GM18868 (cell line): ENCODE measurements around the gene ITGA4.

ENCODE experiments used
- ATAC-seq: cut with Tn5 transposase; IDR thresholded peaks from one replicate; pipeline ENCODE4 v1.9.1; 2021; ENCODE audit warnings: mild to moderate bottlenecking, moderate library complexity; ENCODE audit not compliant: unreplicated experiment

ITGA4 gene

DNA sequence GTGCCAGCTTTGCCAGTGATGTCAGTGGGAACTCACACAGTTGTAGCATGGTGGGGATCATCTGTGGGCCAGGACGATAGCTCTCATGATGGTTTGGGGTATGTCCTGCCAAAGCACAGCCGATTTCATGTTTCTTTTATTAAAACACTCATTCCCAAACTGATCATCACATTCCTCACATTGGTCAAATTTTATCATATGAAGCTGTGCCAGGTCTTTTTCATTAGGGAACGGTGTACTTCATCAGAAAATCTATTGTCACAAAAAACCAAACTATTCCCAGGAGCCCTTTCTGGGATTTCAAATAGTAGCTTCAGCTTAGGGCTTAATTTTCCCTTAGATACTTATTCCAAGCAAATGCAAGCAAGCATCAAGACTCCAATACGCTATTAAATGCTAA, 42.0 kb downstream of the ITGA4 start:
- ATAC-seq = no peak

DNA sequence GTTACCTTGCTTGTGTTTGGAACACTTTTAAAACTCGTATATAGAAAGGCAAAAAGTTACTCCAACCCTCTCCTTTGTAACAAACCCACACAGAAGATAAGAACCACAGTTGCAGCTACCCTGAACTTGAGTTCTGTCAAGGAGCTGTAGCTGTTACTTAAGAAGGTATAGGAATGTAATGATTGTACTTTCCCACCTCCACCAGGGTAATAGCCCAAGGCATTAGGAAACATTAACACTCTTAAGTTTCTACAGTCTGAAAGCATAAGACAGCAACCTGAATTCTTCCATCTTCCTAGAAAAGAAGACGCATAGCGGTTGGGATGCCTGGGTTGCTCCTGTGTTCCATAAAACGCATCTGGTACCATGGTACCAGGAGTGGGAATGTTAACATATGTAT, 43.0 kb downstream of the ITGA4 start:
- no peak for ATAC-seq

DNA sequence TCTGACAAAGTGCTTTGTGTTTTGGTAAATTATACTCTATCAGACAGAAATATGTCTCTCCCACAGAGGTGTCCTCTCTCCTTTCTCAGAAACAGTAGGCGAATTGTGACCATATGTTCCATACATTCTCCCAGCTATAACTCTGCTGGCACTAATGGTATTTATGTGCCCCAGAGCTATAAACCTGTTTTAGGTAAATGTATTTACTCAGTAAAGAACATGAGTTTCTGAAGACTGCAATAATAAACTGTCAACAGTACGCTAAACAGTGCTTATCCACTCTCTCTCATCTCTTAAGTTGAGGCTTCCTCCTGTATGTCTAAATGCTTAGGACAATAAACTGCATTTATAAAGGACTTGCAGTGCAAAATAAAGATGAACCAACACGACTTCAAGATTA, 58.5 kb downstream of the ITGA4 start:
- no peak for ATAC-seq

DNA sequence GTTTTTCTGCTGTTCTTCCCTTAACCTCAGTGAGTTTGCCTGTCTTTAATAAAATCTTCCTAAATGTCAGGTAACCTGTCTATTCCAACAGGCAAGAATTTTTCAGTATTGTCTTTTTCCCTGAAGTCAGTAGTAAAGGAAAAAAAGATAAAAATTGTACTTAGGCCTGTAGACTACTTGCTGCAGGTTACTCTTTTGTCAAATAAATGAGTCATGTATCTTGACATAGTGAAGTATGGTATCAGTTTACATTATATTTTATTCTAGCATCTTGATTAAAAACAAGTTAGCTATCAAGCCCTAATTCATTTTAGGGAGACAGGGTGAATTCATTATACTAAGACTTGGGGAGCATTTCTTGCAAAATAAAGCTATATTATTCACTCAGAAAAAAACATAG, 59.8 kb downstream of the ITGA4 start:
- no peak for ATAC-seq

DNA sequence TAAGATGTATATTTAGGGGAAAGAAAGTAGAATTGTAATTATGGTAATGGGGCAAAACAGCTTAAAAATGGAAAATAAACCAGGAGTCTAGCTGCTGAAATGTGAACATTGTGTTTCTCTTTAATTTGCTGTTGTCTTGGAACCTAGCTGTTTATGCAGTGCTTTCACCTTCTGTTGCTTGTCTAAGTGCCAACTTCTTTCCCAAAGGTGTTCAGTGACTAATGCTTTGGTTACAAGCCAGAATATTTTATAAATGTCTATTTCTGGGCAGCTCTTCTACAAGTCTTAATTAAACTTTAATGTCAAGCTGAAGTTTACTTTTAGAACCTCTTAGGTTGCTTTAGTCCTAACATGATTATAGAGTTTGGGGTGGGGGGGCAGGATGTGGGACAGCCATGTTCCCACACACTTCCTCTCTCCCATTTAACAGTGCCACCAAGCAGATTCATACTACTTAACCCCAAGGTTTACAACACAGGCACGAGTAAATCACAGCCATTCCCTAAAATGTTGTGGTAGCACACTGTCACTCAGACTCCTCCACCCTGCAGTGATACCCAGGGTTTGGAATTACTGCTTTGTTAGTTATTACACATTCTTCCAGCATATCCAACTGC, 60.6 kb downstream of the ITGA4 start:
- no peak for ATAC-seq

DNA sequence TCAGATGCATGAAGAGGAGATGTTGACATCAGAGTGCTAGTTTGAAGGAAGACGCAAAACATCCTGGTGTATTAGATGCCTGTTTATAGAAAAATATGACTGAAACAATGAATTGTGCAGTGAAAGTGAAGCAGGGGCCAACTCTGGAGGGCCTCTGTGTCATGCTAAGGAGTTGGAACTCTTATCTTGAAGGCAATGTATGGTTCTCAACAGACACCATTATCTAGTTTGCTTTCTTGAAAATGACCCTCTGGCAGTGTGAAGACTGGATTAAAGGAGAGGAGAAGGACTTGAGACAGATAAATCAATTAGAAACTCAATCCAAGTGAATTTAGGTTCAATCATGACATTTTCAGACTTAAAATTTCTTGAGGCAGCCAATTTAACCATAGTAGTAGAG, 63.1 kb downstream of the ITGA4 start:
- ATAC-seq = no peak

DNA sequence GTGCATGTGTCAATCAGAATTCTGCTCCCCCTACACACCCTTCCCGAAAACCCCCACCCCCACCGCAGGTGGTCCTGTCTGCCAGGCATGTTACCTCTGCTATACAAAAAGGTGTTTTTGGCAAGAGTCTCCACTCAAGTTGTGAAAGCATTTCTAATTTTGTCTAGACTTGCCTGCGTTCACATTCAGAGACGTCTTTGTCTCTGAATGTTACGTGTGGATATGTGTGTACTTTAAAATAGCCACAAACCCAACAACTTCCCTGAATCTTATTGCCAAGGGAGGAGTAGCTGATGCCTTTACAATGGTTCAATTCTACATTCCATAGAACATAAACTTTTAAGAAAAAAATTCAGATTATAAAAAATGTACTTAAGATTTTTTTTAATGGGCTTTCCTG, 66.6 kb downstream of the ITGA4 start:
- no peak for ATAC-seq

DNA sequence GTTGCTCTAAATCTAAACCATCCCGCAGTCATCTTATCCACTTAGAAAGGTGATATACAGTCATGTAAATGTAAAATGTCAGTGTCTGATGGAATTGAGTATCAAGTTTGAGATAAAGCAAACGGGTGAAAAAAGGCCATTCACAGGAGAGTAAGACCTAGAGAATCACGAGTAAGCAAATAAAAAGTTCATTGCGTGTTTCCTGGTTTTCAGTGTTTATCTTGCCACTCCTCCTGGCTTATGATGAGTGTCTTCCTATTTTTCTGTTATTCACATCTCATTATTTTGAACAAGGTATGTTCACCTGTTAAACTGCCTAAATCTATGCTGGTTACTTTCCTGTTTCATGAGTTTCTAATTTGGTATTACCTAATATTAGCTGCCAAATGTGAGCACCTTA, 68.8 kb downstream of the ITGA4 start:
- no peak for ATAC-seq

DNA sequence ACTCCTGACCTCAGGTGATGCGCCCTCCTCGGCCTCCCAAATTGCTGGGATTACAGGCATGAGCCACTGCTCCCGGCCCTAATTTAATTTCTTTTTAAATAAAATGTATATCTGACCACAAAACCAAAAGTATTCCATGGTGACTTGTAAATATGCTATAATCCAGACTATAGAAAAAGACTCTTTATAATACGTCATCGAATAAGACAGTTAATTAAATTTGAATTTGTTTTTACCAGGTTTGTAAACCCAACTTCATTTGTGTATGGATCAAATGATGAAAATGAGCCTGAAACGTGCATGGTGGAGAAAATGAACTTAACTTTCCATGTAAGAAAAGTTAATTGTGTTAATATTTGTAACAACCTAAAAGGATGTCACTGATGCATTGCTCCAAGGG, 69.9 kb downstream of the ITGA4 start:
- ATAC-seq = no peak

DNA sequence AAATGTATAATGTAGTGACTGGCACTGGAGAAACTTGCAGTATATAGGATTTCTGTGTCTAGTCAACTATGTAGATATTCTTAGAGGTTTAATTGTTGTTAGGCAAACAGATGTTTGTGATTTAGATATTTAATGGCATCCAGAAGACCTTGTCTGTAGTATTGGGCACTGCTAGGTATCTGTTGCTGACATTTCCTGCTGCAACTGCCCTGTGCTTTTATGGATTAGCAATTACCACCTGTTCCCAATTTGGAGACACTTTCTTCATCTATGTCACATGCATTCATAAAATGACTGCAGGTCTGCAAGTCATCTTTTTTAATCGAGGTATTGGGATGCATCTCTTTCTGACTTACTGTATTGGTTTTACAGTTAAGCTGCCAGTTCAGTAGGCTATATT, 71.3 kb downstream of the ITGA4 start:
- no peak for ATAC-seq

DNA sequence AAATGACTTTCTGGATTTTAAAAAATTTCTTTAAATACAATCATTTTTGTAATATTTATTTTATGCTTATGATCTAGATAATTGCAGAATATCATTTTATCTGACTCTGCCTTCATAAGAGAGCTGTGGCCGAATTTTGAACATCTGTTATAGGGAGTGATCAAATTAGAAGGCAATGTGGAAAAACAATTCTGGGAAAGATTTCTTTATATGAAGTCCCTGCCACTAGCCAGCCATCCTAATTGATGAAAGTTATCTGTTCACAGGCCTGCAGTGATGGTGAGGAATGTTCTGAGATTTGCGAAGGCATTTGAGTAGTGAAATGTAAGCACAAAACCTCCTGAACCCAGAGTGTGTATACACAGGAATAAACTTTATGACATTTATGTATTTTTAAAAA, 79.5 kb downstream of the ITGA4 start:
- no peak for ATAC-seq

DNA sequence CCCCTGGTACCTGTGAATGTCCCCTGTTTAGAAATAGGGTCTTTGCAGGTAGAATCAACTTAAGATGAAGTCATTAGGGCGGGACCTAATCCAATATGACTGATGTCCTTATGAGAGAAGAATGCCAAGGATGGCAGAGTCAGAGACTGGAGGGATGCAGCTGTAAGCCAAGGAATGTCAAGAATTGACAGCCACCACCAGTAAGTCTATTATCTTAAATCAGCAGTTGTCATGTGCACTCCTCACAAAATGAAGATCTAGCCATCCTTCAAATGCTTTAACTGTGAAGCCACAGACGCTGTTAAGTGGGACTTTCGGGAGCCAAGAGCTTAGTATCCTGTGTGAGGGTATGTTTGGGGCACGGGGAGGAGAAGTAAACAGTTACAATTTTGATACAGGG, 83.2 kb downstream of the ITGA4 start:
- no peak for ATAC-seq

DNA sequence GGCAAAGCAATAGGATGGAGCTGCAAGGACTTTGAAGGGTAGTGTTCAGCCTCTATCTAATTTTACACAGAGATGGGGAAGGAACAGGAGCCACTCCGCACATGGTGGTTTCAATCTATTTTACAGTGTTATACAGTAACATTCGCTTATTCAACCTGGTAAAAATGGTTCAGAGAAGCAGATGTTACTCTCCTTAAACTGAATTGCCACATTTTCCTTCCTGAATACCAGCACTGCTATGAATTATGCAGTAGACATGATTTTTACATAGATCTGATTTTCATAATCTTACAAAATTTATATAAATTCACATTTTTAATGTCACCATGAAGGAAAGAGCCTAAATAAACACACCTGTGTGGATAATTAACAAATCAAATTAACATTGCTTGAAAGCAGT, 85.0 kb downstream of the ITGA4 start:
- no peak for ATAC-seq

DNA sequence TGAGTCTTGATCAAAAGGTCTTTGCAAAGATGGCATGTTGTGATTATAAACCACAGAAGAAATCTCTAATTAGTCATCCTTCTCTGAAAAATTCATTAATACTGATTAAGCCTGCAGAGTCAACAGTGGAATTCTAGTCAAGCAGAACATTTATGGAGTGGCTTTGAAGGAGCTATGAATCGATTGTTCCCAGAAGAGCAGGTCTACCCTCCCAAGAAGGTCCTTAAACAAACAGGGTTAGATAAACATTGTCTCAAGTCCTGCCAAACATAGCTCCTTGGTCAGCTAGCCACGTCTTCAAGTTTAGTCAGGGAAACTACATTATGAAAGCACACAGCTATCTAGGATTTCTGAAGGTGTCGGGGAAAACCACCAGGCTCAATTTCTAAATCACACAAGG, 88.9 kb downstream of the ITGA4 start:
- ATAC-seq = no peak

DNA sequence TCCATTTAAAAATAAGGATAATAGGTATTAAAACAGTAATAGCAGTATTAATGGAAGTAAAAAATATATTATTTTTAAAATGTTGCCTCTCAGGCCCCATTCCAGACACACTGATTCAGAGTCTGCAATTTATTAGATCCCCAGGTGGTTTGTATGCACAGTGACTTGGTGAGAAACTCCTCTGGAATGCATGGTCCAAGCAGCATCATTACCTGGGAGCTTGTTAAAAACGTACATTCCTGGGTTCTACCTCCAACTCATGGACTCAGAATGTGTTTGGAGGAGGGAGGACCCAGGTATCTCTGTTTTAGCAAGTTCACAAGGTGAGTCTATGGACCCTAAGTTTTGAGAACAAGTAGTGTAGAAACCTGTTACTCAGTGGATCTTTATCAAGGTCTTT, 95.6 kb downstream of the ITGA4 start:
- ATAC-seq = no peak

DNA sequence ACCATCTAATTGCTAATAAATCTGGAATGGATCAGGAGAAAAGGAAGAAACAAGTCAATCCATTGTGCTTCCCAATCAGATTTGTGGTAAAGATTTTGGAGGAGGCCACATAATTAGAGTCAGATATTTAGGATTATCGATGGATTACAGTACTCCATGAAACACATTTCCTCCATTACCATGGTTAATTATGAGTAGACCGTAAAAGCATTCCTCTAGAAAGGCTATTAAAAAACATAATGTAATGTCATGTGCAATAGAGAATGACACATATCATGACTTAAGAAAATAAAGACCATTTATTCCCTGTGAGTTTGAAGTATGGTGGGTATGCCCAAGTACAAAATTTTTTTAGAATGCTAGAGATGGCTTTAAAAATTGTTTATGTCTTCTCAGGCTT, 96.1 kb downstream of the ITGA4 start:
- no peak for ATAC-seq

DNA sequence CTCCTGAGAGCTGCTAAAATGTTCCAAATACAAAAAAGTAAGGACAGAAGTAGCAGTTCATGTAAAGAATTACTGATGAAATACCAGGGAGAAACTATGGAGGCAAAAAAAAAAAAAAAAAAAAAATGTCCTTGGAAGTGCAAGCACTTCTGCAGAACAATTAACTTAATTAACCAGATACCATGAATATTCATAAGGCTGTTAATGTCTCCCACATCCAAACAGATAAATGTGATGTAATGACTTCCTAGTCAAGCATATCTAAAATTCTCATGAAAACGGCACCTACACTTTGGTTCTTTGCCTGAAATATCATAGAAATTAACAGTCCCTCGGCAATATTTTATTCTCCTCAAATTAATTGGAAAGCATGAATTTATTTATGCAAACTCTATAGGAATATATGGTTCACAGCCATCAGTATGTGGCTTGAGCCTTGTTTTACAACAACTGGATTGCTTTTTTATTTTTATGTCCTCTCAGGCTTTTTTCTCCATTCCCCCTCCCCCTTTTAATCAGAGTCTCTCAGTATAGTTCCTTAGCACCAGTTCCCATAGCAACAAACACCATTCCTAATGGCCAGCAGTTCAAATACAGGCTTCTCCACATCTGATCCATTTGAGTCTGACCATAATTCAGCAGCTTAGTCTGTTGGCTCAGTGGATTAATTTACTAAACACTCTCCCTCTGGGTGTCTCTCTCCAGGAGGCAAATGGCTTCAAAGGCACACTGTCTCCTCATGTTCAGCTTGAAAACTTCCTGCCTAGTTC, 97.1 kb downstream of the ITGA4 start:
- no peak for ATAC-seq

DNA sequence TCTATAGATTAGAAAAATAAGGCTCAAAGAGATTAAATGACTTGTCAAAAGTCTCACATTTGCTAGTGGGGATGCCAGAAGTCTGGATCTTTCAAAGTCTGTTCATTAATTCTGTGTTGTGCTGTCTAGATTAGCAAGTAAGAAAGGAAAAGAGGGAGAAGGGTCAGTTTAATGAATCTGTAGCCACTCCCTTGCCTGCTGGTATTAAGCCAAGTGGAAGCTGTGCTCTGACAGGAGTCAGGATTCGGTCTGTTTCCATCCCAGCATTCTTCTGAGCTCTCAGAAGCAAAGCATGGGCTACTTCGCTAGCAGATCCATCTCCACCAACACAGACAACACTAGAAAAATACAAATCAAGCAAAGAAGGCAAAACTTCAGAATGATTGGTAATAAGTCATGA, 101.2 kb downstream of the ITGA4 start:
- no peak for ATAC-seq

DNA sequence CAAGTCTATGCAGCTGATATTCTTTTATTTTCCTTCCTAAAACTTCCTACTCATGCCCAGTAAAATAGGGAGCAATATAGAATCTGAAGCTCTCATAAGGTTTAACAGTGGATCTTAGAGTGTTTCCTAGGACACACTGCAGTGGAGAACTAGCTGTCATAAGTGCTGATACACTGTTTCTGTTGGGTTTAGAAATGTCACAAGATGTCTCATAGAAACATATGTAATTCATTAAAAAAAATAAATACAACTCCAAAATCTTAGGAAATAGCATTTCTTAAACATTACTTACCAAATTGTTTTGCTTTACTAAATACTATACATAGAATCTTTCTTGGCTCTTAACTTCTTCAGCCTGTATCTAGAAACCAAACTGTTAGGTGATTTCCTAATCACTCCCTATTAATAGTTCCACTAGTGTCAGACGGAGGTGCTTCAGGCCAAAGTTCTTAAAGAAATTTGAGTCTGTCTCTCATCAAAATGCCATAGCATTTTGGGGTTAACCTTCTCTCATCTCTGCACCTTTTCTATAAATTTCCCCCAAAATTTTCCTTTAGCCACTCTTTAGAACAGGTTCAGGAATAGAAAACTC, 106.0 kb downstream of the ITGA4 start:
- peak; percentile 85 for ATAC-seq

DNA sequence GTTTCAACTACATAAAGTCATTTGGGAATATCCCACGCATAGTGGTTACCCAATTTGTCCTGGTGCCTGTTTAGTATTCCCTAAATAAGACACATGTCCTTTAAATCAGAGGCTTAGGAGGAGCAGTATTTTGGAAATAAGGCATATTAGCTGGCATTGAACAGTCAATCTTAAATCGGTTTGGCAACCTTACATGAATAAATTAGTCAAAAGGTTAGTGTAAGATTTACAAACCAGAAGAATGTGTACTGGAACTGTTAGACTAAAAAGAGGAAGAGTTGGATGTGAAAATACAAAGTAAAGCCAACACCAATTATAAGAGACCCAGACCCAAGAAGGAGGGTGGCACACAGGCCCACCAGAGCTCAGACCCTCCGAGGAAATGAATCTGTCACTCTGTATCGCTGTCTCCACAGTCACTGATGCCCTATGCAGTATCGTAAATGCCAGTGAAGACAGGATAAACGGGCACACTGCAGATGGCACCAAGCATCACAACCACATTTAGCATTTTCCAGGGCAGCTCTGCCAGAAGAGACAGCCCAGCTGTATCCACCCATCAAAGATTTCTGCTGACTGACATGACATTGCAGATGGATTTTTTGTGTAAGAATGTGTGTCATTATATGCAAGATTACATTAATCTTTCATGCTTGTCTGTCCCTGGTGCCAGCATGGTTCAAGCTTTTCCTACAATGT, 109.3 kb downstream of the ITGA4 start:
- ATAC-seq = no peak

DNA sequence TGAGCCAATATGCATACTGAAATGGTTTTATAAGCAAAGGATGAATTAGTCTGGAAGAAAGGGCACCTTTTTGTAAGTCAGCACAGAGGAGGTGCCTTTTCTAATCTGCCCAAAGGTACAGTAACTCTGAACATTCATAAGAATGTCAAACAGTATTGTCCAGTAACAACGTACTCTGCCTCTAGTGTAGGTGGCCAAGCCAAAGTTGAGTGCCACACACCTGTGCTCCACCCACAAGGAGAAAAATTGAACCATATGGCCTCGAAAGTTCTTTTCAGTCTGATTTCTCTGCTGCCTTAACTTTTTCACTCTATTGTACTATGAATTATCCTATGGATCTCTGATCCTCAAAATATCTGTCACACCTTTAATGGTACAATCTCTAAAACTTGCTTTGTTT, 112.9 kb downstream of the ITGA4 start:
- no peak for ATAC-seq
